ENCODE data around the gene BRPF3. TPM values are rescaled to one million over a fixed set of nuclear protein-coding genes. Genes with fewer than 3 reads are reported as not detected.

BRPF3 gene
- total and polyA plus RNA-seq, 9 of the 15 experiments (the other 6 are each of a cell fraction or from before 2014, with no cell fraction given) = 2.2 to 19.3 (median 8.0) TPM

DNA sequence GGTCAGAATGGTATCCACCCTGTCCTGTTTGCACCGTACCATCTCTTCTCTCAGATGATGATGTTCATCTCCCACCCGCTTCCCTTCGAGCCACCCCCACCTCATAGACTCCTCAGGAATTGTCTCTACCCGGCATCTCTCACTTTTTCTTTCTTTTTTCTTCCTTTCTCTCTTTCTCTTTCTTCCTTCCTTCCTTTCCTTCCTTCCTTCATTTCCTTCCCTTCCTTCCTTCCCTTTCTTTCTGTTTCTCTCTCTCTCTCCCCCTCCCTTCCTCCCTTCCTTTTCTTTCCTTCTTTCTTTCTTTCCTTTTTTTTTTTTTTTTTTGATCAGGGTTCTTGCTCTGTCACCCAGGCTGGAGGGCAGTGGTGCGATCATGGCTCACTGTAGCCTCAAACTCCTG is 45.6 kb downstream of the BRPF3 start (continued):
- TF ChIP-seq, protein P1, sequence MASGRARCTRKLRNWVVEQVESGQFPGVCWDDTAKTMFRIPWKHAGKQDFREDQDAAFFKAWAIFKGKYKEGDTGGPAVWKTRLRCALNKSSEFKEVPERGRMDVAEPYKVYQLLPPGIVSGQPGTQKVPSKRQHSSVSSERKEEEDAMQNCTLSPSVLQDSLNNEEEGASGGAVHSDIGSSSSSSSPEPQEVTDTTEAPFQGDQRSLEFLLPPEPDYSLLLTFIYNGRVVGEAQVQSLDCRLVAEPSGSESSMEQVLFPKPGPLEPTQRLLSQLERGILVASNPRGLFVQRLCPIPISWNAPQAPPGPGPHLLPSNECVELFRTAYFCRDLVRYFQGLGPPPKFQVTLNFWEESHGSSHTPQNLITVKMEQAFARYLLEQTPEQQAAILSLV (tag; IDR thresholded peaks at IDR 0.05) = no peak
- TF ChIP-seq CBX8 (IDR thresholded peaks at IDR 0.05; ENCODE audit: borderline replicate concordance, extremely low read depth, low read depth, low read length, poor library complexity, severe bottlenecking) (no peak), ELF4 (CRISPR knock-in tag; IDR thresholded peaks at IDR 0.05) (0 out of 2 replicates have a peak, but pooled peaks have one; percentile 47), SUPT5H (IDR thresholded peaks at IDR 0.05) (no peak), SMARCE1 (IDR thresholded peaks at IDR 0.05) (0 out of 2 replicates have a peak, but pooled peaks have one; percentile 8), MAZ (CRISPR knock-in tag; conservative IDR thresholded peaks at IDR 0.05 in 1 of 2, IDR thresholded peaks at IDR 0.05 in 1 of 2) (peak in 1 of 2 experiments; percentile 28; a peak in 1 of 4 replicates), ZNF583 (CRISPR knock-in tag; IDR thresholded peaks at IDR 0.05) (no peak), CBX1 (IDR thresholded peaks at IDR 0.05; ENCODE audit: low read depth) (no peak), OTX1 (CRISPR knock-in tag; IDR thresholded peaks at IDR 0.05) (0 out of 2 replicates have a peak, but pooled peaks have one; percentile 50), ARHGAP35 (IDR thresholded peaks at IDR 0.05; ENCODE audit: partially characterized antibody) (peak; percentile 24), NCOA1 (IDR thresholded peaks at IDR 0.05; ENCODE audit: low read depth) (no peak), ARID1B (IDR thresholded peaks at IDR 0.05) (no peak), MCM7 (IDR thresholded peaks at IDR 0.05) (0 out of 4 replicates have a peak, but pooled peaks of 1 of the 2 experiments have one; percentile 29)
- TF ChIP-seq, protein P2, sequence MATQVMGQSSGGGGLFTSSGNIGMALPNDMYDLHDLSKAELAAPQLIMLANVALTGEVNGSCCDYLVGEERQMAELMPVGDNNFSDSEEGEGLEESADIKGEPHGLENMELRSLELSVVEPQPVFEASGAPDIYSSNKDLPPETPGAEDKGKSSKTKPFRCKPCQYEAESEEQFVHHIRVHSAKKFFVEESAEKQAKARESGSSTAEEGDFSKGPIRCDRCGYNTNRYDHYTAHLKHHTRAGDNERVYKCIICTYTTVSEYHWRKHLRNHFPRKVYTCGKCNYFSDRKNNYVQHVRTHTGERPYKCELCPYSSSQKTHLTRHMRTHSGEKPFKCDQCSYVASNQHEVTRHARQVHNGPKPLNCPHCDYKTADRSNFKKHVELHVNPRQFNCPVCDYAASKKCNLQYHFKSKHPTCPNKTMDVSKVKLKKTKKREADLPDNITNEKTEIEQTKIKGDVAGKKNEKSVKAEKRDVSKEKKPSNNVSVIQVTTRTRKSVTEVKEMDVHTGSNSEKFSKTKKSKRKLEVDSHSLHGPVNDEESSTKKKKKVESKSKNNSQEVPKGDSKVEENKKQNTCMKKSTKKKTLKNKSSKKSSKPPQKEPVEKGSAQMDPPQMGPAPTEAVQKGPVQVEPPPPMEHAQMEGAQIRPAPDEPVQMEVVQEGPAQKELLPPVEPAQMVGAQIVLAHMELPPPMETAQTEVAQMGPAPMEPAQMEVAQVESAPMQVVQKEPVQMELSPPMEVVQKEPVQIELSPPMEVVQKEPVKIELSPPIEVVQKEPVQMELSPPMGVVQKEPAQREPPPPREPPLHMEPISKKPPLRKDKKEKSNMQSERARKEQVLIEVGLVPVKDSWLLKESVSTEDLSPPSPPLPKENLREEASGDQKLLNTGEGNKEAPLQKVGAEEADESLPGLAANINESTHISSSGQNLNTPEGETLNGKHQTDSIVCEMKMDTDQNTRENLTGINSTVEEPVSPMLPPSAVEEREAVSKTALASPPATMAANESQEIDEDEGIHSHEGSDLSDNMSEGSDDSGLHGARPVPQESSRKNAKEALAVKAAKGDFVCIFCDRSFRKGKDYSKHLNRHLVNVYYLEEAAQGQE (IDR thresholded peaks at IDR 0.05; ENCODE audit: borderline replicate concordance) = no peak
- TF ChIP-seq, protein P2 (CRISPR knock-in tag; IDR thresholded peaks at IDR 0.05; ENCODE audit: low read depth) = no peak
- TF ChIP-seq, protein P3, sequence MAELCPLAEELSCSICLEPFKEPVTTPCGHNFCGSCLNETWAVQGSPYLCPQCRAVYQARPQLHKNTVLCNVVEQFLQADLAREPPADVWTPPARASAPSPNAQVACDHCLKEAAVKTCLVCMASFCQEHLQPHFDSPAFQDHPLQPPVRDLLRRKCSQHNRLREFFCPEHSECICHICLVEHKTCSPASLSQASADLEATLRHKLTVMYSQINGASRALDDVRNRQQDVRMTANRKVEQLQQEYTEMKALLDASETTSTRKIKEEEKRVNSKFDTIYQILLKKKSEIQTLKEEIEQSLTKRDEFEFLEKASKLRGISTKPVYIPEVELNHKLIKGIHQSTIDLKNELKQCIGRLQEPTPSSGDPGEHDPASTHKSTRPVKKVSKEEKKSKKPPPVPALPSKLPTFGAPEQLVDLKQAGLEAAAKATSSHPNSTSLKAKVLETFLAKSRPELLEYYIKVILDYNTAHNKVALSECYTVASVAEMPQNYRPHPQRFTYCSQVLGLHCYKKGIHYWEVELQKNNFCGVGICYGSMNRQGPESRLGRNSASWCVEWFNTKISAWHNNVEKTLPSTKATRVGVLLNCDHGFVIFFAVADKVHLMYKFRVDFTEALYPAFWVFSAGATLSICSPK (IDR thresholded peaks at IDR 0.05; ENCODE audit: borderline replicate concordance) = peak; percentile 41; the same call in 1 of the 2 replicates
